SU-DHL-6 (cell line): Measurements from ENCODE around the gene RELN.

Source experiments
- EZH2phosphoT487 ChIP-seq: fragments of 200-600 bp; sonication (generic), shearing (Covaris generic); conservative IDR thresholded peaks from 2 replicates; pipeline ENCODE4 v1.6.1; 2018; ENCODE audit warnings: mild to moderate bottlenecking, antibody characterized with exemption, low read length, moderate library complexity, mixed read lengths
- TF ChIP-seq, protein P1 (sequence below): fragments of 200-600 bp; sonication (generic); IDR thresholded peaks from one replicate; pipeline ENCODE4 v1.5.1; 2017; ENCODE audit warnings: antibody characterized with exemption, mild to moderate bottlenecking, low read length, moderate library complexity; ENCODE audit not compliant: insufficient read depth, poor library complexity, severe bottlenecking

- TF ChIP-seq, protein P1, sequence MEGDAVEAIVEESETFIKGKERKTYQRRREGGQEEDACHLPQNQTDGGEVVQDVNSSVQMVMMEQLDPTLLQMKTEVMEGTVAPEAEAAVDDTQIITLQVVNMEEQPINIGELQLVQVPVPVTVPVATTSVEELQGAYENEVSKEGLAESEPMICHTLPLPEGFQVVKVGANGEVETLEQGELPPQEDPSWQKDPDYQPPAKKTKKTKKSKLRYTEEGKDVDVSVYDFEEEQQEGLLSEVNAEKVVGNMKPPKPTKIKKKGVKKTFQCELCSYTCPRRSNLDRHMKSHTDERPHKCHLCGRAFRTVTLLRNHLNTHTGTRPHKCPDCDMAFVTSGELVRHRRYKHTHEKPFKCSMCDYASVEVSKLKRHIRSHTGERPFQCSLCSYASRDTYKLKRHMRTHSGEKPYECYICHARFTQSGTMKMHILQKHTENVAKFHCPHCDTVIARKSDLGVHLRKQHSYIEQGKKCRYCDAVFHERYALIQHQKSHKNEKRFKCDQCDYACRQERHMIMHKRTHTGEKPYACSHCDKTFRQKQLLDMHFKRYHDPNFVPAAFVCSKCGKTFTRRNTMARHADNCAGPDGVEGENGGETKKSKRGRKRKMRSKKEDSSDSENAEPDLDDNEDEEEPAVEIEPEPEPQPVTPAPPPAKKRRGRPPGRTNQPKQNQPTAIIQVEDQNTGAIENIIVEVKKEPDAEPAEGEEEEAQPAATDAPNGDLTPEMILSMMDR = no peak
- no peak for TF ChIP-seq EZH2phosphoT487
Observed at GRCh38 chr7:103622274-103622673, 367.2 kb downstream of the RELN start.
